Hepatocyte (in vitro differentiated cells): ENCODE measurements around the gene C1orf198.

Experiments used
- EZH2 ChIP-seq: fragments of 200-600 bp; sonication (generic); IDR thresholded peaks from 2 replicates; pipeline ENCODE4 v1.6.1; 2016; ENCODE audit warnings: antibody characterized with exemption, mild to moderate bottlenecking, borderline replicate concordance
- EZH2phosphoT487 ChIP-seq: fragments of 200-600 bp; sonication (generic); IDR thresholded peaks from one replicate; pipeline ENCODE4 v1.6.1; 2018; ENCODE audit warnings: antibody characterized with exemption, mild to moderate bottlenecking, low read depth, moderate library complexity; ENCODE audit not compliant: unreplicated experiment, severe bottlenecking
- TF ChIP-seq, protein P1 (sequence below): fragments of 200-600 bp; sonication (generic); IDR thresholded peaks from 2 replicates; pipeline ENCODE4 v1.5.1; 2016; ENCODE audit warnings: antibody characterized with exemption, mild to moderate bottlenecking; ENCODE audit not compliant: poor library complexity

DNA sequence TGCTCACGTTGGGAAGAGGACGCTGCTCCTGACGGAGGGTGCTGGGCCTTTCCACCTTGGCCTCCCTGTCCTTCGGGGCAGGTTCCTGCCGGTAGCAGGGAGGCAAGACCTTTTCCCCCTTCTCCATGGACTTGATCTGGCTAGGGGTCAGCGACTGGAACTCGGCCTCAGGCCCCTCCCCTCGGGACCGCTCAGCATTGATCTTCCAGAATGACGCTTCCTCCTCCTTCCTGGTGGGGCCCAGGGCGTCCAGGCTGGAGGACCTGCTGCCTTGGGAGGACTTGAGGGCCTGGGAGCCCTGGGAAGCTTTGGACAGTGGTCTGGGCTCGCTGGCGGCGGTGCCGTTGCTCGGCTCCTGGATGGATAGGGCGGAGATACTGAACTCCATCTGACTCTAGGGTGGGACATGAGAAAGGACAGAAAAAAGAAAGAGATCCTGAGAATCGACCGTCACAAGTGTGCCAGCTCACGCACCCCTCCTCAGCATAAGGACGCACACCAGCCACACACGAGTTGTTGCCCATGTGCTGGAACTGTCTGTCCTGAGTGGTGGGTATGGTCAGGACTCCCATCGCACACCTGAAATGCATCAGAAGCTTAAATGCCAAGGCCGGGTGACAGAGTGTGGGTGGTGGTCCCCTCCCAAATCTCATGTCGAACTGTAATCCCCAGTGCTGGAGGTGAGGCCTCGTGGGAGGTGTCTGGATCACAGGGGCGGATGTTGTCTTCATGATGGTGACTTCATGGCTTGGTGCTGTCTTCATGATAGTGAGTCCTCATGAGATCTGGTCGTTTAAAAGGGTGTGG, 24.6 kb downstream of the C1orf198 start:
- TF ChIP-seq, protein P1, sequence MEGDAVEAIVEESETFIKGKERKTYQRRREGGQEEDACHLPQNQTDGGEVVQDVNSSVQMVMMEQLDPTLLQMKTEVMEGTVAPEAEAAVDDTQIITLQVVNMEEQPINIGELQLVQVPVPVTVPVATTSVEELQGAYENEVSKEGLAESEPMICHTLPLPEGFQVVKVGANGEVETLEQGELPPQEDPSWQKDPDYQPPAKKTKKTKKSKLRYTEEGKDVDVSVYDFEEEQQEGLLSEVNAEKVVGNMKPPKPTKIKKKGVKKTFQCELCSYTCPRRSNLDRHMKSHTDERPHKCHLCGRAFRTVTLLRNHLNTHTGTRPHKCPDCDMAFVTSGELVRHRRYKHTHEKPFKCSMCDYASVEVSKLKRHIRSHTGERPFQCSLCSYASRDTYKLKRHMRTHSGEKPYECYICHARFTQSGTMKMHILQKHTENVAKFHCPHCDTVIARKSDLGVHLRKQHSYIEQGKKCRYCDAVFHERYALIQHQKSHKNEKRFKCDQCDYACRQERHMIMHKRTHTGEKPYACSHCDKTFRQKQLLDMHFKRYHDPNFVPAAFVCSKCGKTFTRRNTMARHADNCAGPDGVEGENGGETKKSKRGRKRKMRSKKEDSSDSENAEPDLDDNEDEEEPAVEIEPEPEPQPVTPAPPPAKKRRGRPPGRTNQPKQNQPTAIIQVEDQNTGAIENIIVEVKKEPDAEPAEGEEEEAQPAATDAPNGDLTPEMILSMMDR, result no peak
- TF ChIP-seq EZH2phosphoT487 (no peak), EZH2 (no peak)
